A549 (cell line): Measurements from ENCODE around the gene CNTN4.

Experiments used
- CBX2 ChIP-seq: fragments of 200-600 bp; sonication (generic); IDR thresholded peaks from 2 replicates; pipeline ENCODE4 v1.6.1; 2016; ENCODE audit warnings: low read depth, mild to moderate bottlenecking, borderline replicate concordance
- CTCF ChIP-seq: fragments of >200 bp; sonication (Bioruptor Twin); formaldehyde crosslinking; IDR thresholded peaks from 3 replicates; pipeline ENCODE4 v1.5.1; 2016
- HOXB5 ChIP-seq: fragments of 250-450 bp; sonication (Bioruptor Pico); IDR thresholded peaks from 2 replicates; pipeline ENCODE4 v1.5.0; 2020; ENCODE audit warnings: mild to moderate bottlenecking, moderate library complexity
- KDM5A ChIP-seq: fragments of 200-600 bp; sonication (generic); IDR thresholded peaks from 2 replicates; pipeline ENCODE4 v1.6.1; 2016; ENCODE audit warnings: antibody characterized with exemption, mild to moderate bottlenecking
- POLR2A ChIP-seq: IDR thresholded peaks from 2 replicates; pipeline ENCODE4 v1.6.1; 2012; ENCODE audit warnings: mild to moderate bottlenecking, low read length
- REST ChIP-seq: fragments of 200-600 bp; sonication (generic); IDR thresholded peaks from 2 replicates; pipeline ENCODE4 v1.6.1; 2016; ENCODE audit warnings: antibody characterized with exemption, mild to moderate bottlenecking, moderate library complexity
- RNF2 ChIP-seq: fragments of 200-600 bp; sonication (generic); IDR thresholded peaks from 2 replicates; pipeline ENCODE4 v1.6.1; 2016; ENCODE audit warnings: low read depth, mild to moderate bottlenecking, antibody characterized with exemption, moderate library complexity, borderline replicate concordance
- USF2 ChIP-seq: fragments of 450-650 bp; IDR thresholded peaks from 2 replicates; pipeline ENCODE4 v1.6.1; 2014; ENCODE audit warnings: antibody characterized with exemption
- ZNF302 ChIP-seq: fragments of 250-450 bp; sonication (Bioruptor Pico); IDR thresholded peaks from 2 replicates; pipeline ENCODE4 v1.9.0; 2021; ENCODE audit warnings: inconsistent platforms, mild to moderate bottlenecking, moderate library complexity

GRCh38 chr3:2915826-2916225 is 817.2 kb downstream of the CNTN4 start:
- TF ChIP-seq CTCF (no peak), POLR2A (no peak), KDM5A (no peak), CBX2 (no peak), REST (no peak), RNF2 (no peak), ZNF302 (no peak), USF2 (no peak), HOXB5 (CRISPR knock-in tag) (no peak)
